Non-pigmented ciliary epithelial cell (primary cell): ENCODE measurements around the gene TSPY3.
"Not testable (repeated sequence)": the region's sequence is repeated elsewhere in the genome, so short reads cannot be mapped to it uniquely, and the experiment has no call there.

Experiments
- DNase-seq: peaks from one replicate; pipeline ENCODE4 v3.0.0-alpha.2; 2010; ENCODE audit warnings: low read depth

Gene TSPY3

GRCh38 chrY:9398121-9398520, at the start of gene TSPY3:
Gene TSPY3, plus strand, starts transcription at chrY:9398421. Its CDS starts 46 bp downstream, at chrY:9398467.
- DNase-seq: not testable (repeated sequence)

GRCh38 chrY:9357497-9357896, 40.7 kb upstream of the TSPY3 start, which contains the start of gene TSPY8:
Gene TSPY8, plus strand, starts transcription at chrY:9357797. Its CDS starts 46 bp downstream, at chrY:9357843.
- not testable (repeated sequence) for DNase-seq

- not testable (repeated sequence) for DNase-seq
Measured at GRCh38 chrY:9396527-9396926, 1.7 kb upstream of the TSPY3 start.
